GM12872 (cell line): ENCODE data around the gene ATRIP.

Experiments
- CTCF ChIP-seq: IDR thresholded peaks from 3 replicates; pipeline ENCODE4 v1.5.1; 2011; ENCODE audit warnings: low read depth, mild to moderate bottlenecking, low read length, moderate library complexity; ENCODE audit not compliant: insufficient read depth

The ATRIP gene

GRCh38 chr3:48470286-48470685 is 23.7 kb downstream of the ATRIP start:
- no peak for TF ChIP-seq CTCF

- TF ChIP-seq CTCF: no peak
These were observed 26.1 kb downstream of the ATRIP start for GRCh38 chr3:48472673-48472922.

GRCh38 chr3:48472923-48473616 is 26.5 kb downstream of the ATRIP start:
- TF ChIP-seq CTCF: peak; percentile 73

GRCh38 chr3:48473617-48473952 is 27.0 kb downstream of the ATRIP start:
- TF ChIP-seq CTCF: no peak

GRCh38 chr3:48474619-48475018 is 28.1 kb downstream of the ATRIP start:
- no peak for TF ChIP-seq CTCF

- TF ChIP-seq CTCF: no peak
These were observed 28.7 kb downstream of the ATRIP start for GRCh38 chr3:48475188-48475587.

GRCh38 chr3:48476426-48477053 is 30.0 kb downstream of the ATRIP start:
- TF ChIP-seq CTCF: no peak

- no peak for TF ChIP-seq CTCF
These were observed 31.5 kb downstream of the ATRIP start for GRCh38 chr3:48477959-48478520.
